ENCODE results near the gene TMEM40. TPM values are rescaled to one million over a fixed set of nuclear protein-coding genes. Genes with fewer than 3 reads are reported as not detected.

Gene TMEM40
- polyA plus RNA-seq, 1 of the 3 experiments (the other 2 are of a cell fraction): 0.05 TPM

- Histone ChIP-seq H3K4me3 (ENCODE audit: low read depth in 2 of 2, low read length in 1 of 2) (no peak overlapping the region), H2AFZ (ENCODE audit: low read depth) (no peak overlapping the region), H3K9ac (no peak overlapping the region), H3K79me2 (ENCODE audit: insufficient read depth) (no peaks in the 10 kb centered on the region), H3K36me3 (replicated peaks in 1 of 2; ENCODE audit: control insufficient read depth in 1 of 2, insufficient read depth in 2 of 2, low read length in 1 of 2) (no peaks in the 10 kb centered on the region), H3F3A (replicated peaks; ENCODE audit: insufficient read depth) (no peaks in the 10 kb centered on the region), H3K27ac (ENCODE audit: low read depth in 2 of 2, low read length in 1 of 2) (no peak overlapping the region), H3K4me2 (no peak overlapping the region), H3K4me1 (ENCODE audit: control insufficient read depth in 1 of 2, insufficient read depth in 2 of 2, low read depth in 1 of 2, low read length in 1 of 2) (peaks cover 0 to 5% of the 10 kb centered on the region in 2 experiments; a peak in 1 of 4 replicates), H3K27me3 (ENCODE audit: insufficient read depth) (no peaks in the 10 kb centered on the region), H4K20me1 (ENCODE audit: insufficient read depth) (no peaks in the 10 kb centered on the region), H3K9me2 (no peaks in the 10 kb centered on the region), H3K9me3 (no peaks in the 10 kb centered on the region)
- peak; percentile 26 for TF ChIP-seq RAD21 (IDR thresholded peaks at IDR 0.05; ENCODE audit: low read length)
- peak; percentile 33; the same call in 1 of the 2 replicates for TF ChIP-seq FOSL2 (IDR thresholded peaks at IDR 0.05; ENCODE audit: borderline replicate concordance, low read depth)
- TF ChIP-seq GATA2 (CRISPR knock-in tag; IDR thresholded peaks at IDR 0.05): no peak
- TF ChIP-seq PBX3 (IDR thresholded peaks at IDR 0.05): 0 out of 2 replicates have a peak, but pooled peaks have one; percentile 26
- TF ChIP-seq, protein P1, sequence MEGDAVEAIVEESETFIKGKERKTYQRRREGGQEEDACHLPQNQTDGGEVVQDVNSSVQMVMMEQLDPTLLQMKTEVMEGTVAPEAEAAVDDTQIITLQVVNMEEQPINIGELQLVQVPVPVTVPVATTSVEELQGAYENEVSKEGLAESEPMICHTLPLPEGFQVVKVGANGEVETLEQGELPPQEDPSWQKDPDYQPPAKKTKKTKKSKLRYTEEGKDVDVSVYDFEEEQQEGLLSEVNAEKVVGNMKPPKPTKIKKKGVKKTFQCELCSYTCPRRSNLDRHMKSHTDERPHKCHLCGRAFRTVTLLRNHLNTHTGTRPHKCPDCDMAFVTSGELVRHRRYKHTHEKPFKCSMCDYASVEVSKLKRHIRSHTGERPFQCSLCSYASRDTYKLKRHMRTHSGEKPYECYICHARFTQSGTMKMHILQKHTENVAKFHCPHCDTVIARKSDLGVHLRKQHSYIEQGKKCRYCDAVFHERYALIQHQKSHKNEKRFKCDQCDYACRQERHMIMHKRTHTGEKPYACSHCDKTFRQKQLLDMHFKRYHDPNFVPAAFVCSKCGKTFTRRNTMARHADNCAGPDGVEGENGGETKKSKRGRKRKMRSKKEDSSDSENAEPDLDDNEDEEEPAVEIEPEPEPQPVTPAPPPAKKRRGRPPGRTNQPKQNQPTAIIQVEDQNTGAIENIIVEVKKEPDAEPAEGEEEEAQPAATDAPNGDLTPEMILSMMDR (IDR thresholded peaks at IDR 0.05): peak; percentile 32
- TF ChIP-seq TCF12 (IDR thresholded peaks at IDR 0.05): peak; percentile 70
- TF ChIP-seq JUND (IDR thresholded peaks at IDR 0.05): peak; percentile 13; the same call in 1 of the 2 replicates
- no peak for TF ChIP-seq RXRA (IDR thresholded peaks at IDR 0.05; ENCODE audit: borderline replicate concordance, low read depth)
- TF ChIP-seq NFIC (IDR thresholded peaks at IDR 0.05; ENCODE audit: borderline replicate concordance): peak; percentile 76
- TF ChIP-seq POLR2AphosphoS5 (IDR thresholded peaks at IDR 0.05; ENCODE audit: low read depth, low read length): no peak
- WGBS (ENCODE audit: low lambda C conversion rate): 50% methylated on average over 6 of the region's 6 CpGs
- no peak for DNase-seq
- ChIA-PET CTCF (interaction anchor here (0.5 to 7.9 kb wide), 5 partner anchors 9 to 588 kb away, joined by 3 to 70 read pairs (median 3); no protein-coding TSS in a partner anchor), POLR2A (no interaction called here)
Measured at GRCh38 chr3:12708584-12709192, 50.4 kb downstream of the TMEM40 start.

DNA sequence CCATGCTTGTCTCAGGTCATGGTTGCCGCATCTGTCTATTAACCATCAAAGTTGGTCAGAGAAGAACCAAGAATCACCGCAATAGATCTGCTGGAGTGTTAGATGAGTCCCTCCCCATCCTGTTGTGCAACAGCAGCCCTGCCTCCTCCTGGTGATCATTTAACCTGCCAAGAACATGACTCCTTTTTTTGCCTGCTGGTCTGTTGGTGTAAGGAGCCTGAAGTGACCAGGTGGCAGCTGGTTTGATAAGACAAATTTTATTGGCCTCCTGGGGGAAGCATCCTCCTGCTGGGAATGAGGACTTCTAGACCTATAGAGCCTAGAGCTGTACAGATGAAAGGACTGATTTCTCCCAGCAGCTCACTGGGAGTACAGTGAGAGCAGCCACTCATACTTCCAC, 51.6 kb downstream of the TMEM40 start:
- Histone ChIP-seq H3K27ac (ENCODE audit: low read depth in 2 of 2, low read length in 1 of 2) (no peak overlapping the region), H3K4me3 (ENCODE audit: low read depth in 2 of 2, low read length in 1 of 2) (no peak overlapping the region), H3K4me1 (ENCODE audit: control insufficient read depth in 1 of 2, insufficient read depth in 2 of 2, low read depth in 1 of 2, low read length in 1 of 2) (peaks cover 0 to 5% of the 10 kb centered on the region in 2 experiments; a peak in 1 of 4 replicates), H3K9me2 (no peaks in the 10 kb centered on the region), H3K9ac (no peak overlapping the region), H3K4me2 (no peak overlapping the region), H3K79me2 (ENCODE audit: insufficient read depth) (no peaks in the 10 kb centered on the region), H3K9me3 (no peaks in the 10 kb centered on the region), H4K20me1 (ENCODE audit: insufficient read depth) (no peaks in the 10 kb centered on the region), H3K36me3 (replicated peaks in 1 of 2; ENCODE audit: control insufficient read depth in 1 of 2, insufficient read depth in 2 of 2, low read length in 1 of 2) (no peaks in the 10 kb centered on the region), H3K27me3 (ENCODE audit: insufficient read depth) (no peaks in the 10 kb centered on the region), H2AFZ (ENCODE audit: low read depth) (no peak overlapping the region), H3F3A (replicated peaks; ENCODE audit: insufficient read depth) (no peaks in the 10 kb centered on the region)
- no peak for TF ChIP-seq RCOR1 (IDR thresholded peaks at IDR 0.05; ENCODE audit: low read length)
- TF ChIP-seq, protein P2, sequence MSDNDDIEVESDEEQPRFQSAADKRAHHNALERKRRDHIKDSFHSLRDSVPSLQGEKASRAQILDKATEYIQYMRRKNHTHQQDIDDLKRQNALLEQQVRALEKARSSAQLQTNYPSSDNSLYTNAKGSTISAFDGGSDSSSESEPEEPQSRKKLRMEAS (IDR thresholded peaks at IDR 0.05; ENCODE audit: low read depth): no peak
- 83% methylated on average over 1 of the region's 2 CpGs for whole genome bisulfite sequencing (ENCODE audit: low lambda C conversion rate)
- CTCF ChIA-PET: interaction anchor here (0.7 to 7.9 kb wide), 12 partner anchors 9 to 224 kb away, joined by 3 to 70 read pairs (median 4); no protein-coding TSS in a partner anchor
- POLR2A ChIA-PET: no interaction called here
- no peak for DNase-seq

Measured in SK-N-SH (cell line).